ENCODE results near the gene NAA25. TPM values are rescaled to one million over a fixed set of nuclear protein-coding genes. Genes with fewer than 3 reads are reported as not detected.

NAA25 gene
- polyA plus RNA-seq, 2 donors, result 6.1 to 8.1 TPM

- H3K27me3 ChIP-seq (ENCODE audit: control insufficient read depth in 1 of 2, insufficient read depth in 2 of 2, low read length in 2 of 2), result no peaks in the 10 kb centered on the region
- H3K4me3 ChIP-seq (ENCODE audit: low read depth in 1 of 2, low read length in 2 of 2), result no peak overlapping the region
- peaks cover 5 to 10% of the 10 kb centered on the region in 2 donors for H3K36me3 ChIP-seq (ENCODE audit: control insufficient read depth in 2 of 2, insufficient read depth in 2 of 2, low read length in 1 of 2)
- WGBS, 2 donors, result 91 to 94% methylated on average over 5 of the region's 5 CpGs
- H3K4me1 ChIP-seq (ENCODE audit: control insufficient read depth in 2 of 2, insufficient read depth in 2 of 2, low read length in 1 of 2), result peaks cover 0 to 2% of the 10 kb centered on the region in 2 donors
- H3K27ac ChIP-seq (ENCODE audit: low read depth in 2 of 2, low read length in 1 of 2), result no peak overlapping the region
- no peaks in the 10 kb centered on the region for H3K9me3 ChIP-seq (ENCODE audit: control insufficient read depth in 2 of 2, insufficient read depth in 1 of 2, low read depth in 1 of 2, low read length in 1 of 2)
Measured at GRCh38 chr12:112133418-112133817, 24.8 kb upstream of the NAA25 start.

- 82 to 84% methylated on average over 1 of the region's 1 CpG for WGBS, 2 donors
- no peak overlapping the region for H3K4me3 ChIP-seq (ENCODE audit: low read depth in 1 of 2, low read length in 2 of 2)
- no peaks in the 10 kb centered on the region for H3K27me3 ChIP-seq (ENCODE audit: control insufficient read depth in 1 of 2, insufficient read depth in 2 of 2, low read length in 2 of 2)
- H3K36me3 ChIP-seq (ENCODE audit: control insufficient read depth in 2 of 2, insufficient read depth in 2 of 2, low read length in 1 of 2), result peaks cover 4 to 5% of the 10 kb centered on the region in 2 donors
- peaks cover 0 to 10% of the 10 kb centered on the region in 2 donors for H3K4me1 ChIP-seq (ENCODE audit: control insufficient read depth in 2 of 2, insufficient read depth in 2 of 2, low read length in 1 of 2)
- no peak overlapping the region for H3K27ac ChIP-seq (ENCODE audit: low read depth in 2 of 2, low read length in 1 of 2)
- no peaks in the 10 kb centered on the region for H3K9me3 ChIP-seq (ENCODE audit: control insufficient read depth in 2 of 2, insufficient read depth in 1 of 2, low read depth in 1 of 2, low read length in 1 of 2)
Measured at GRCh38 chr12:112131686-112132085, 23.1 kb upstream of the NAA25 start.

- peaks cover 1 to 5% of the 10 kb centered on the region in 2 donors for H3K36me3 ChIP-seq (ENCODE audit: control insufficient read depth in 2 of 2, insufficient read depth in 2 of 2, low read length in 1 of 2)
- H3K4me3 ChIP-seq (ENCODE audit: low read depth in 1 of 2, low read length in 2 of 2), result no peak overlapping the region
- no peaks in the 10 kb centered on the region for H3K9me3 ChIP-seq (ENCODE audit: control insufficient read depth in 2 of 2, insufficient read depth in 1 of 2, low read depth in 1 of 2, low read length in 1 of 2)
- no peak overlapping the region for H3K27ac ChIP-seq (ENCODE audit: low read depth in 2 of 2, low read length in 1 of 2)
- H3K4me1 ChIP-seq (ENCODE audit: control insufficient read depth in 2 of 2, insufficient read depth in 2 of 2, low read length in 1 of 2), result peaks cover 0 to 14% of the 10 kb centered on the region in 2 donors
- no peaks in the 10 kb centered on the region for H3K27me3 ChIP-seq (ENCODE audit: control insufficient read depth in 1 of 2, insufficient read depth in 2 of 2, low read length in 2 of 2)
- WGBS, 2 donors, result 8 to 11% methylated on average over 2 of the region's 2 CpGs
Measured at GRCh38 chr12:112130441-112130998, 21.9 kb upstream of the NAA25 start.

GRCh38 chr12:112126911-112127310 lies 18.3 kb upstream of the NAA25 start:
- H3K27ac ChIP-seq (ENCODE audit: low read depth in 2 of 2, low read length in 1 of 2), result peak overlapping the region in 1 of 2 donors; percentile 42
- no peaks in the 10 kb centered on the region for H3K27me3 ChIP-seq (ENCODE audit: control insufficient read depth in 1 of 2, insufficient read depth in 2 of 2, low read length in 2 of 2)
- H3K4me1 ChIP-seq (ENCODE audit: control insufficient read depth in 2 of 2, insufficient read depth in 2 of 2, low read length in 1 of 2), result peaks cover 0 to 14% of the 10 kb centered on the region in 2 donors
- 62 to 65% methylated on average over 7 of the region's 7 CpGs for WGBS, 2 donors
- H3K9me3 ChIP-seq (ENCODE audit: control insufficient read depth in 2 of 2, insufficient read depth in 1 of 2, low read depth in 1 of 2, low read length in 1 of 2), result no peaks in the 10 kb centered on the region
- H3K4me3 ChIP-seq (ENCODE audit: low read depth in 1 of 2, low read length in 2 of 2), result peak overlapping the region in 1 of 2 donors; percentile 93
- H3K36me3 ChIP-seq (ENCODE audit: control insufficient read depth in 2 of 2, insufficient read depth in 2 of 2, low read length in 1 of 2), result no peaks in the 10 kb centered on the region

GRCh38 chr12:112126000-112126438 lies 17.4 kb upstream of the NAA25 start:
- H3K9me3 ChIP-seq (ENCODE audit: control insufficient read depth in 2 of 2, insufficient read depth in 1 of 2, low read depth in 1 of 2, low read length in 1 of 2), result no peaks in the 10 kb centered on the region
- no peaks in the 10 kb centered on the region for H3K27me3 ChIP-seq (ENCODE audit: control insufficient read depth in 1 of 2, insufficient read depth in 2 of 2, low read length in 2 of 2)
- WGBS, 2 donors, result 1 to 2% methylated on average over 25 of the region's 25 CpGs
- H3K36me3 ChIP-seq (ENCODE audit: control insufficient read depth in 2 of 2, insufficient read depth in 2 of 2, low read length in 1 of 2), result no peaks in the 10 kb centered on the region
- peak overlapping the region; percentile 96 to 99 for H3K27ac ChIP-seq (ENCODE audit: low read depth in 2 of 2, low read length in 1 of 2)
- H3K4me1 ChIP-seq (ENCODE audit: control insufficient read depth in 2 of 2, insufficient read depth in 2 of 2, low read length in 1 of 2), result peaks cover 0 to 17% of the 10 kb centered on the region in 2 donors
- H3K4me3 ChIP-seq (ENCODE audit: low read depth in 1 of 2, low read length in 2 of 2), result peak overlapping the region; percentile 93 to 98

GRCh38 chr12:112125250-112125999 lies 16.8 kb upstream of the NAA25 start, which contains the start of gene TRAFD1:
Gene TRAFD1, plus strand, starts transcription at chr12:112125560. Its CDS starts 4,963 bp downstream, at chr12:112130523.
- Histone ChIP-seq H3K36me3 (ENCODE audit: control insufficient read depth in 2 of 2, insufficient read depth in 2 of 2, low read length in 1 of 2) (no peaks in the 10 kb centered on the region), H3K27me3 (ENCODE audit: control insufficient read depth in 1 of 2, insufficient read depth in 2 of 2, low read length in 2 of 2) (no peaks in the 10 kb centered on the region), H3K27ac (ENCODE audit: low read depth in 2 of 2, low read length in 1 of 2) (peak within 1 kb of the TSS; percentile 96 to 99), H3K4me3 (ENCODE audit: low read depth in 1 of 2, low read length in 2 of 2) (peak within 1 kb of the TSS; percentile 93 to 98), H3K9me3 (ENCODE audit: control insufficient read depth in 2 of 2, insufficient read depth in 1 of 2, low read depth in 1 of 2, low read length in 1 of 2) (no peaks in the 10 kb centered on the region), H3K4me1 (ENCODE audit: control insufficient read depth in 2 of 2, insufficient read depth in 2 of 2, low read length in 1 of 2) (peaks cover 0 to 17% of the 10 kb centered on the region in 2 donors)
- 0% methylated on average over 47 to 63 of the region's 63 CpGs for WGBS, 2 donors

GRCh38 chr12:112124918-112125249 lies 16.3 kb upstream of the NAA25 start:
- Histone ChIP-seq H3K4me1 (ENCODE audit: control insufficient read depth in 2 of 2, insufficient read depth in 2 of 2, low read length in 1 of 2) (peaks cover 0 to 16% of the 10 kb centered on the region in 2 donors), H3K4me3 (ENCODE audit: low read depth in 1 of 2, low read length in 2 of 2) (no peak overlapping the region), H3K9me3 (ENCODE audit: control insufficient read depth in 2 of 2, insufficient read depth in 1 of 2, low read depth in 1 of 2, low read length in 1 of 2) (no peaks in the 10 kb centered on the region), H3K27me3 (ENCODE audit: control insufficient read depth in 1 of 2, insufficient read depth in 2 of 2, low read length in 2 of 2) (no peaks in the 10 kb centered on the region), H3K36me3 (ENCODE audit: control insufficient read depth in 2 of 2, insufficient read depth in 2 of 2, low read length in 1 of 2) (no peaks in the 10 kb centered on the region), H3K27ac (ENCODE audit: low read depth in 2 of 2, low read length in 1 of 2) (no peak overlapping the region)
- WGBS, 2 donors, result 0 to 4% methylated on average over 1 of the region's 1 CpG

GRCh38 chr12:112122823-112123690 lies 14.5 kb upstream of the NAA25 start:
- Histone ChIP-seq H3K36me3 (ENCODE audit: control insufficient read depth in 2 of 2, insufficient read depth in 2 of 2, low read length in 1 of 2) (no peaks in the 10 kb centered on the region), H3K27ac (ENCODE audit: low read depth in 2 of 2, low read length in 1 of 2) (peak overlapping the region; percentile 70 to 71), H3K4me3 (ENCODE audit: low read depth in 1 of 2, low read length in 2 of 2) (no peak overlapping the region), H3K27me3 (ENCODE audit: control insufficient read depth in 1 of 2, insufficient read depth in 2 of 2, low read length in 2 of 2) (no peaks in the 10 kb centered on the region), H3K4me1 (ENCODE audit: control insufficient read depth in 2 of 2, insufficient read depth in 2 of 2, low read length in 1 of 2) (peaks cover 0 to 15% of the 10 kb centered on the region in 2 donors), H3K9me3 (ENCODE audit: control insufficient read depth in 2 of 2, insufficient read depth in 1 of 2, low read depth in 1 of 2, low read length in 1 of 2) (no peaks in the 10 kb centered on the region)
- 46 to 51% methylated on average over 12 of the region's 12 CpGs for WGBS, 2 donors

GRCh38 chr12:112121780-112122565 lies 13.4 kb upstream of the NAA25 start:
- no peaks in the 10 kb centered on the region for H3K9me3 ChIP-seq (ENCODE audit: control insufficient read depth in 2 of 2, insufficient read depth in 1 of 2, low read depth in 1 of 2, low read length in 1 of 2)
- H3K4me1 ChIP-seq (ENCODE audit: control insufficient read depth in 2 of 2, insufficient read depth in 2 of 2, low read length in 1 of 2), result peaks cover 0 to 7% of the 10 kb centered on the region in 2 donors
- WGBS, 2 donors, result 41 to 52% methylated on average over 11 of the region's 11 CpGs
- no peaks in the 10 kb centered on the region for H3K27me3 ChIP-seq (ENCODE audit: control insufficient read depth in 1 of 2, insufficient read depth in 2 of 2, low read length in 2 of 2)
- no peaks in the 10 kb centered on the region for H3K36me3 ChIP-seq (ENCODE audit: control insufficient read depth in 2 of 2, insufficient read depth in 2 of 2, low read length in 1 of 2)
- H3K27ac ChIP-seq (ENCODE audit: low read depth in 2 of 2, low read length in 1 of 2), result peak overlapping the region; percentile 72 to 80
- H3K4me3 ChIP-seq (ENCODE audit: low read depth in 1 of 2, low read length in 2 of 2), result no peak overlapping the region
